HG03066 (cell line): ENCODE data around the gene AJAP1.

ENCODE experiments used
- ATAC-seq: cut with Tn5 transposase; IDR thresholded peaks from one replicate; pipeline ENCODE4 v1.9.1; 2021; ENCODE audit warnings: low read depth; ENCODE audit not compliant: unreplicated experiment

The AJAP1 gene

GRCh38 chr1:4628992-4629391, 25.4 kb upstream of the AJAP1 start:
- ATAC-seq = no peak

DNA sequence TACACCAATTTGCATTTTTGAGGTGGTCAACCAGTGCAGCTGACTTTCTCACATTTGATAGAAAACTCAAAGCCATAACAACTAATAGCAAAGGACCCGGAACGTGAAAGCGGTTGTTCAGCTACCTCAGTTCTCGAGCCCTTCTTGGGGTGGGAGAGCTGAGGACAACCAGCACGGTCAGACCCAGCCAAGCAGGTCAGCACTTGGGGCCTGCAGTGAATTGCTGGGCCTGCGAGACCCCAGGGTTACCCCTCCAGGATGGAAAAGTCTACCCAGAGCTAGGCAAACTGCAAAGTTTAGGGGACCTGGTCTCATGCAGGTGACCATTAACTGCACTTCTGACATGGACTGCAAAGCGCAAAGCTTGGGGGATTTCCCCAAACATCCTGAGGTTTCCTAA, 23.8 kb upstream of the AJAP1 start:
- no peak for ATAC-seq

DNA sequence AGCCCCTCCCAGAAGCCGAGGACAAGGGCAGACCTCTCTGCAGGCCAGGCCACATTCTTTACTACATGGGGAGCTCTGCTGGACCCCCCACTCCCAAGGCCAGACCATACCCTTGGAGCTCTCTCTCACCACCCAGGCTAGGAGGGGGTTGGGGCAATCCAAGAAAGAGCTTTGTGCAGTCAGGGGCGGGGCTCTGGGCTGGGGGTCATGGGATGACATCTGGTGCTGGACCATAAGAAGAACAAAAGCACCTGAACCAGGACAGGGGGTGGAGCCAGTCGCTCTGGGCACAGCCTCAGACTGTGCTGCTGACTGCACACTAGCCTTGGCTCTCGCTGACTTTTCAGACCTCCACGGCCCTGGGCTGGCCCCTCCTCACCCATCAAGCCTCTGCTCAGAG, 23.1 kb upstream of the AJAP1 start:
- no peak for ATAC-seq

- ATAC-seq = no peak
These were observed 21.1 kb upstream of the AJAP1 start for GRCh38 chr1:4633346-4633745.

GRCh38 chr1:4634156-4634792, 20.1 kb upstream of the AJAP1 start:
- no peak for ATAC-seq

GRCh38 chr1:4634793-4635406, 19.5 kb upstream of the AJAP1 start:
- ATAC-seq = no peak

GRCh38 chr1:4636186-4636585, 18.2 kb upstream of the AJAP1 start:
- ATAC-seq = no peak

DNA sequence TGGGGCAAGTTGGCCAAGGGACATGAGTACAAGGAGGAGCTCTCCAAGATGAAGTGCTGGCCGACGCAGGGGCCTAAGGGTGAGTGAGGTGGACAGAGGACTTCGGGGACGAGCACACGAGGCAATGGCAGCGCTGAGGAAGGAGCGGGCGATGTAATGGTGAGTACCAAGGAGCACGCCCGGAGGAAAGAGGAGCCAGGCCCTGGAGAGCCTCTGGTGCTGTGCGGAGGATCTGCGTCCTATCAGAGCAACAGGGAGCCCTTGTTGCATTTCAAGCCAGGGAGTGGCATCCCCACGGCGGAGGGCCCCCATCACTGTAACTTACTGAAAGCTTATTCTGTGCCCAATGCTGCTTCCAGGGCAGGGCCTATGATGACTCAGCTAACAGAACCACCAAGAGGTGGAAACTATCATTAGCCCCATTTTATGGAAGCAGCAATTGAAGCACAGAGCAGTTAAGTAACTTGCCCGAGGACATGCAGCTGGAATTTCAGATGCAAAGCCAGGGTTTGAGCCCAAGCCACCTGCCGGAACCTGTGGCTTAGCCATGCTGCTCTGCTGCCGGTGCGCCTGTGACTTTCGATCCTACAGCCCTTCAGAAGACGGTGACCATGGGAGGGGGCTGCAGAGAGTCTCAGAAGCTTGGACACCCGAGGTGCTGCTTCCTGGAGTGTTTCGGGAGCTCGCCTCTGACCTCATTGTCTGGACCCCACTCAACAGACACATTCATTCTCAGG, 17.6 kb upstream of the AJAP1 start:
- ATAC-seq = no peak

DNA sequence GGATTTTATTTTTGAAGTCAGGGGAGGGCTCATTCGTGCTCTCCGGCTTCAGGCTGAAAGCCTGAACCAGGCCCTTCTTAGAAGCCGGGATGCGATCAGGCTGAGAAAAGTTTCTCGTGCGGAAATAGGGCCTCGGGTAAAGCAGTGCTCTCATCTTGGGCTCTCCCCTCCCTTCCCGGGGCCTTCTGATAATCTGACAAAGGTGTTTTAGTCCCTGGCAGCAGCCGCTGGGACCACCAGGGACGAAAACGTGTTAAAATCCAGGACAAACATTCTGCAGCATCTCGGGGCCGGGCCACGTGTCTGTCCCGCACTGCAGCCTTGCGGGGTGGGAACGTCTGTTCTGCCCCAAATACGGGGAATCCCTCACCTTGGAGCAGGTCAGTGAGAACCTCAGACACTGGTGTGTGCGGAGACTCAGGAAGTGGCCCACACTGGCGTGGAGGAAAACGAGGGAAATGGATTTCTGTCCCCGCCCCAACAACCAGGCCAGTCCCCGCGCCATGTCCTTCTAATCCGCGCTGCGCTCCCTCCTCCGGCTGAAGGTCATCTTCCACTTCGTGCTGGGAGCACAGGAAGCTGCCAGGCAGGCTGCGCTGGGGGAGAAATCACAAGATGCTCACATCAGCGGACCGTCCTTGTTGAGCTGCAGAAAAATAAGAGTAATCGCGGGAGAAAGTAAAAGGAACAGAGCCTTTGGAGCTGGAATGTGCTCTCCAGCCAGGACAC, 16.6 kb upstream of the AJAP1 start:
- ATAC-seq = no peak

GRCh38 chr1:4638345-4638729, 16.1 kb upstream of the AJAP1 start:
- ATAC-seq = no peak

- ATAC-seq = no peak
These were observed 13.5 kb upstream of the AJAP1 start for GRCh38 chr1:4640931-4641330.

DNA sequence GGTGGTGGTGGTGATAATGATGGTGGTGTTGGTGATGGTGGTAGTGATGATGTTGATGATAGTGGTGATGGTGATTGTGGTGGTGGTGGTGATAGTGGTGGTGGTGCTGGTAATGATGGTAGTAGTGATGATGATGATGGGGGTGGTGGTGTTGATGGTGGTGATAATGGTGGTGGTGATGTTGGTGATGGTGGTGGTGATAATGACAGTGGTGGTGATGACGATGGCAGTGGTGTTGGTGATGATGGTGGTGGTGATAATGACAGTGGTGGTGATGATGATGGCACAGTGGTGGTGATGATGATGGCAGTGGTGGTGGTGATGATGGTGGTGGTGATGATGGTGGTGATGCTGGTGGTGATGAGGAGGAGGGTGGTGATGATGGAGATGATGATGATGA, 7.0 kb upstream of the AJAP1 start:
- no peak for ATAC-seq

GRCh38 chr1:4648657-4649056, 5.8 kb upstream of the AJAP1 start:
- ATAC-seq = no peak

DNA sequence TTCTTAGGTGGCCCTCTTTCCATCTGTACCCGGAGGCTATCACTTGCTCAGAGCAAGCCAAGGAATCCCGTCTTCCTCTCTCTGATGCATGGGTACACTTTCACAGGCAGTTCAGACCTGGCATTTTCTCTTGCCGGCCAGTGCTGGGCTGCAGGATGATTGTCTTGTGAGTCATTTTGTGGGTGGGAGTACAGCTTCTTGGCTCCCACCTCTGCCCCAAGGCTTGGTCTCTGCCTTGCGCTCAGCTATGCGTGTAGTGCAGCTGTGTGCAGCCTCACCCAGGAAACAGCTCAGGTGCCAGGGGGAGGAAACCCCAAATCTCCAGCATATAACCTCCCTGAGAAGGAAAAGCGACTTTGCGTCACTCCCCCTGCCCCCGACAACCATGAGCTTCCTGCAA, 3.9 kb upstream of the AJAP1 start:
- ATAC-seq = no peak

DNA sequence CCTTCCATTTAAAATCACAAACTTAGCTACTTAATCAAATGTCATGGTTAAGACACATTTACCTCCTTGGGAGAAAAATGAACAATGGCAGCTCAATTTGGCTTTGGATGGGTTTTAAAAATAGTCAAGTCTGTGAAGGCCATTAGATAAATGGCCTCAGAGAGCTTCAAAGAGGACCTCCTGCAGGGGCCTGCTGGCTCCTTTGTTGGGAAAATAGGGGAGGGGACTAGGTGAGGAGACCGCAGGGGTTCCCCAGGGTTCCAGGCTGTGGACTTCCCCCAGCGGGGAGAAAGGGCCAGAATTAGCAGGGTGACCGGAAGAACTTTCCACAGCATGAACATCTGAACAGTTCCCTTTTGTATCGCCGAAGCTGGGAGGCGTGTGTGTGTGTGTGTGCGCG, 3.4 kb upstream of the AJAP1 start:
- ATAC-seq = no peak

- no peak for ATAC-seq
These were observed 1.6 kb upstream of the AJAP1 start for GRCh38 chr1:4652631-4653327.

DNA sequence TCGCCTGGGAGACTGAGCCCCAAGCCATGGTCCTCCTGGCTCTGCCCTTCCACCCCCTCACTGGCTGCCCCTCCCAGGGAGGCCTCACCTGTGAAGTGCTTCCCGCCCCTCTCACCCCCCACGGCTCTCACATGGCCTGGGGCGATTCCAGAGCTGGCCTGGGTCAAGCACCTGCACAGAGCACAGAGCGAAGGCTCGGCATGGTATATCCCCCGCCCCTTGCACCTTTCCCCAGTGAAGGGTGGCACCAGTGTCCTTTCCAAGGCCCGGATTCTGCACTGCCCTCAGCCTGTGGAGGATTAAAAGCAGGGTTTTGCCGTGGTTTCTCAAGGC, 1.1 kb upstream of the AJAP1 start:
- ATAC-seq = no peak

DNA sequence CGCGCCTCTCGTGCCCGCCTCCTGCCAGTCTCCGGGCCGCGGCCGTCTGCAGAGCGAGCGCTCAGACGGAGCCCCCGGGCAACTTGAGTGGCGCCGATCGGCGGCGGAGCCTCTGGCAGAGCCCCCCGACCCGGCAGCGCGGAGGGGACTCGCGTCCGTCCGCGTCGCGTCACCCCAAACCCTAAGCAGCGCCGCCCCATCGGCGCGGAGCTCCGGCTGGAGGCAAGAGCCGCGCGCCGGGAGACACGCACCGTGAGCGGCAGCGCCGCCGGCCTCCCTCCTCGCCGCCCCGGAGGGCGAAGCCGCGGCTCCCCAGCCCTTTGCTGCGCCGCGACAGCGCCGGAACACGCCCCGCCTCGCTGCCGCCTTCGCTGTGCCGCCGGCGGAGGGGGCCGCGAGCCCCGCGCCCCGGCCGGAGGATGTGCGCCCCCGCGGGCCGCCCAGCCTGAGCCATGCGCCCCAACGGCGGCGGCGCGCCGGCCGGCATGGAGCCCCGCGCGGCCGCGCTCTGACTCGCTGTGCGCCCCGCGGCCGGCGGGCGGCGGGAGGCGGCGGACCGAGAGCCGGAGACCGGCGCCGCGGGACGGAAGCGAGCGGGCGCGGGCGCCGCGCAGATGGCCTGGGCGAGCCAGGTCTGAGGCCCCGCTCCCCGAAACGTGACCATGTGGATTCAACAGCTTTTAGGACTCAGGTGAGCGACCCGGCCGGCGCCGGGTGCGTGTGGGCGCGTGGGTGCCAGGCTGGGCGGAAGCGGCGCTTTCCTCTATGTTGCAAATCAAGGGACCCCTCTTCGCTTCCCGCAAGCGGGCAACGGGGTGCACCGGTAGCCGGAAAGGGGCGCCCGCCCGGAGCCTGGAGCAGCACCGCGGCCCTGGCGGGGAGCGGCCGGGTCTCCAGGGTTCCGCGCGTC, 610 bp downstream of the AJAP1 start:
- no peak for ATAC-seq

- no peak for ATAC-seq
These were observed 1.5 kb downstream of the AJAP1 start for GRCh38 chr1:4655674-4656532.
